Progenitor cell of endocrine pancreas (in vitro differentiated cells): ENCODE results near the gene MATR3. TPM values are rescaled to one million over a fixed set of nuclear protein-coding genes. Genes with fewer than 3 reads are reported as not detected.
"Not testable (repeated sequence)": the region's sequence is repeated elsewhere in the genome, so short reads cannot be mapped to it uniquely, and the experiment has no call there.

ENCODE experiments used
- DNase-seq: peaks from one replicate; pipeline ENCODE4 v3.0.0; 2021; ENCODE audit warnings: low spot score; ENCODE audit not compliant: unreplicated experiment
- H3K27ac Mint-ChIP-seq: 2 replicates; pipeline ENCODE4 v1.8.0; 2021; ENCODE audit warnings: mild to moderate bottlenecking, moderate library complexity, mixed read lengths
- H3K27me3 Mint-ChIP-seq: 2 replicates; pipeline ENCODE4 v1.8.0; 2021; ENCODE audit warnings: mixed read lengths
- H3K36me3 Mint-ChIP-seq: 2 replicates; pipeline ENCODE4 v1.8.0; 2022; ENCODE audit warnings: mixed read lengths; ENCODE audit not compliant: insufficient read depth
- H3K4me1 Mint-ChIP-seq: 2 replicates; pipeline ENCODE4 v1.8.0; 2021; ENCODE audit warnings: low read depth, mixed read lengths
- H3K4me3 Mint-ChIP-seq: 2 replicates; pipeline ENCODE4 v1.8.0; 2021; ENCODE audit warnings: low read depth, mild to moderate bottlenecking, moderate library complexity, mixed read lengths
- H3K9me3 Mint-ChIP-seq: 2 replicates; pipeline ENCODE4 v1.8.0; 2021; ENCODE audit warnings: low read depth, mixed read lengths
- CTCF ChIP-seq: fragments of 200-600 bp; sonication (generic); IDR thresholded peaks from one replicate; pipeline ENCODE4 v1.5.0; 2021; ENCODE audit warnings: antibody characterized with exemption, mild to moderate bottlenecking; ENCODE audit not compliant: unreplicated experiment
- total RNA-seq: library from RNA; stranded (reverse); gene quantifications from 2 replicates; pipeline ENCODE4 v1.2.1, GENCODE V29; 2021

MATR3 gene
- total RNA-seq, 1 donor from 2014 or later, result 336 TPM

DNA sequence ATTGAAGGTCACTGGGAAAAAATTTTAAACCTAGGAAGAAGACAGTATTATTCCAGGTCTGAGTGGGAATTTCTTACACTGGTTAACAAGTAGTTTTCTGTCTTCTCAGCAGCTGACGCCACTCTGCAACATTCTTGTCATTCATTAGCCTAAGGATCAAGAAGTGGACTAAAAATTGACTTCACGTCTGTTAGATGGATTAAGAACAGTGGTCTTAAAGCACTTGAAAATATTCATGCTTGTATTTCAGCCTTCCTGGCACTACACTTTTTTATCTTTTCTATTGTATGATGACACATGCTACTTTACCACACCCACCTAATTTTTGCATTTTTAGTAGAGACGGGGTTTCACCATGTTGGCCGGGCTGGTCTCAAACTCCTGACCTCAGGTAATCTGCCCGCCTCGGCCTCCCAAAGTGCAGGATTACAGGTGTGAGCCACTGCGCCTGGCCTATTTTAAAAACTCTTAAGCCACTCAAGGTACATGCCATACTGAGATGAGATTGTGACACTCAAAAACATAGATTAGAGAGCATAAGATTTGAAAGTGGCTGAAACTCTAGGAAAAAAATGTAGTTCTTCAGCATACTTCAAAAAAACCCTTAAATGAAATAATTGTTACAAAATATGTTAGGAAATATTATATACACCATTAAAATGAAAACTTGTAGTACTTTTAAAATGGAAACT, 8.4 kb downstream of the MATR3 start:
- Mint-ChIP-seq H3K9me3 (no peaks in the 10 kb centered on the region), H3K4me3 (no peak overlapping the region), H3K4me1 (peaks cover 58% of the 10 kb centered on the region), H3K36me3 (no peaks in the 10 kb centered on the region), H3K27me3 (no peaks in the 10 kb centered on the region), H3K27ac (peak overlapping the region; percentile 90)
- no peak for TF ChIP-seq CTCF
- no peak for DNase-seq

DNA sequence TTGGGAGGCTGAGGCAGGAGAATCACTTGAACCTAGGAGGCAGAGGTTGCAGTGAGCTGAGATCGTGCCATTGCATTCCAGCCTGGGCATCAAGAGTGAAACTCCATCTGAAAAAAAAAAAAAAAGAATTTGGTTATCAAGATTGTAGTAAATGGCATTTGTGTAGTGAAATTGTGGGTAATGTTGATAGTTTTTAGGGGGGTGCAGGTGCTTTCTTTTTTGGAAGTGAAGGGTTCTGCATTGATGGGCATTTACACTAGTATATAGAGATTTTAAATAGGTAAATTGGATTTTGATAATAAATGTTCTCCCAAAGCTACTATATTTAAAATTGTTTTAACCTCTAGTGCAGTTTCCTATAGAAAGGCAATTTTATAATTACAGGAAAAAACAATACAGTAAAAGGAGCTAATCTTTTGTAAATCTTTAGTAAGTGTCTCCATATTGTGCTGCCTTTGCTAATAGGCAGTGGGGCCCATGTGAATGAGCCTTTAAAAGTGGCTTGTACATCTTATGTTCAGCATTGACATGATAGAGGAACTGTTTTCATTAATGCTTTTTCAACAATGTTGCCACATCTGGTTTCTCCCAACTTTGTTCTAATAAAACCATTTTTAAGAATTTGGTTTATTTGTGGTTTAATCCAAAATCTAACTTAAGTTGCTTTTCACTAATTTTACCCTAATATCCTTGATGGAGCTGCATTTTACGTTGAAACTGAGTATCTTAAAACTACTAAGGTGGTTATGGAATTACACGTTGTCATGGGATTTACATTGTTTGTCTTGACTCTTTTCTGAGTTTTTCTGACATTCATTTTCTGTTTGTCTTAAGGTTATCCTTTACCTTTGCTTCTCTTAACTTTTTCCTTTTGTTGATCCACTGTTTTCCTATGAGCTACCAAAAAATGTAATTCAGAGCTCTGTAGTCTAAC, 11.1 kb downstream of the MATR3 start:
- DNase-seq, result no peak
- peak overlapping the region; percentile 46 for H3K27ac Mint-ChIP-seq
- no peaks in the 10 kb centered on the region for H3K27me3 Mint-ChIP-seq
- peaks cover 3% of the 10 kb centered on the region for H3K36me3 Mint-ChIP-seq
- no peaks in the 10 kb centered on the region for H3K9me3 Mint-ChIP-seq
- peaks cover 50% of the 10 kb centered on the region for H3K4me1 Mint-ChIP-seq
- no peak for TF ChIP-seq CTCF
- no peak overlapping the region for H3K4me3 Mint-ChIP-seq

- peaks cover 3% of the 10 kb centered on the region for H3K36me3 Mint-ChIP-seq
- H3K27ac Mint-ChIP-seq, result no peak overlapping the region
- TF ChIP-seq CTCF, result no peak
- peaks cover 53% of the 10 kb centered on the region for H3K4me1 Mint-ChIP-seq
- no peak overlapping the region for H3K4me3 Mint-ChIP-seq
- DNase-seq, result no peak
- no peaks in the 10 kb centered on the region for H3K27me3 Mint-ChIP-seq
- no peaks in the 10 kb centered on the region for H3K9me3 Mint-ChIP-seq
These were observed 12.7 kb downstream of the MATR3 start for GRCh38 chr5:139306197-139306596.

DNA sequence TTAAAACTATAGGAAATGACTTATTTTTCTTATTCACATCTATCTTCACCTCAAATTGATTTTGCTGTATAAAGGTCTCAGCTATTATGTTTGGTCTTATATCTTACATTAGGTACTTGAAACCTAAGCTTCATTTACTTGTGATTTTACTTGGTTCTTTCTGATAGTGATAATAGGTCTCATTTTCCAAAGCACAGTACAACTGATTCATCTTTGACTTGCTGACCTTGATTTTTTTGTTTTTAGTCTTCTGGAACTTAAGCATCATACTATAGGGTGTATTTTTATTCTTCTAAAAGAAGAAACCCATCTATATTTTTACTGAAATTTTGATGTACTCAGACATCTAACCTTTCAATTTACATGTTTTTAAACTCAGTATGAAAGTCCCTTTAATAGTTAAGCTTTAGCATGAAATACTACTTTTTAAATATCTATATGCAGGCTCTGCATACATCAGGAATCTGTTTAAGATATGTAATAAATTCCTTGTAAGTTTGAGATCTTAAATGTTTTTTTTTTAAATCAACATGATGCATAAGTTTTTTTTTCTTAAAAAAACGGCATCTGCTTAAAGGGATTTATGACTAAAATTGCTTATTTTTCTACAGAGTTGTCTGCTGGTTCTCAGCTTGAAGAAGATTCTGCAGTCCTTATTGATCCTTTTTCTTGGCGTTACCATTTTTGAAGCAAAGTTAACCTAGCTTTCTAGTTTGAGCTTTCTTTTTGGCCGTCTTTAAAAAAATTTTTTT, 13.3 kb downstream of the MATR3 start:
- Mint-ChIP-seq H3K27ac (no peak overlapping the region), H3K4me1 (peaks cover 50% of the 10 kb centered on the region), H3K4me3 (no peak overlapping the region), H3K36me3 (peaks cover 4% of the 10 kb centered on the region), H3K27me3 (no peaks in the 10 kb centered on the region), H3K9me3 (no peaks in the 10 kb centered on the region)
- DNase-seq, result no peak
- TF ChIP-seq CTCF, result no peak

- TF ChIP-seq CTCF, result no peak
- no peaks in the 10 kb centered on the region for H3K9me3 Mint-ChIP-seq
- H3K27me3 Mint-ChIP-seq, result no peaks in the 10 kb centered on the region
- H3K36me3 Mint-ChIP-seq, result peaks cover 4% of the 10 kb centered on the region
- peak overlapping the region; percentile 38 for H3K27ac Mint-ChIP-seq
- no peak overlapping the region for H3K4me3 Mint-ChIP-seq
- H3K4me1 Mint-ChIP-seq, result peaks cover 50% of the 10 kb centered on the region
- no peak for DNase-seq
These were observed 15.3 kb downstream of the MATR3 start for GRCh38 chr5:139308797-139309196.

DNA sequence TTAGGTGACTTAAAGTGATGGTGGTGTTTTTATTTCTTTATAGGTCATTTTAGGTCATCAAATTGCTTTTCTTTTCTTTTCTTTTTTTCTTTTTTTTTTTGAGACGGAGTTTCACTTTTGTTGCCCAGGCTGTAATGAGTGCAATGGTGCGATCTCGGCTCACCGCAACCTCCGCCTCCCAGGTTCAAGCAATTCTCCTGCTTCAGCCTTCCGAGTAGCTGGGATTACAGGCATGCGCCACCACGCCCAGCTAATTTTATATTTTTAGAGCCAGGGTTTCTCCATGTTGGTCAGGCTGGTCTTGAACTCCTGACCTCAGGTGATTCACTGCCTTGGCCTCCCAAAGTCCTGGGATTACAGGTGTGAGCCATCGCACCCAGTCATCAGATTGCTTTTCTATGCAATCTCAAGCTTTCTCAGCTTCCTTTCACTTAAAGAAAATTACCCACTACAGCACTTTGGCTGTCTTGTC, 17.2 kb downstream of the MATR3 start:
- not testable (repeated sequence) for H3K9me3 Mint-ChIP-seq, H3K36me3 Mint-ChIP-seq, H3K27me3 Mint-ChIP-seq, H3K4me3 Mint-ChIP-seq, DNase-seq
- Mint-ChIP-seq H3K27ac (peak overlapping the region; percentile 38), H3K4me1 (peaks cover 48% of the 10 kb centered on the region)
